Endothelial cell of umbilical vein (primary cell): Measurements from ENCODE around the gene NACA2.

Experiments
- EZH2 ChIP-seq: IDR thresholded peaks from 2 replicates; pipeline ENCODE4 v1.6.1; 2012; ENCODE audit warnings: borderline replicate concordance, low read depth, mild to moderate bottlenecking, moderate library complexity, low read length, inconsistent platforms; ENCODE audit not compliant: severe bottlenecking
- MAX ChIP-seq: IDR thresholded peaks from 2 replicates; pipeline ENCODE4 v1.6.1; 2011; ENCODE audit not compliant: insufficient read depth, insufficient read length
- POLR2A ChIP-seq: IDR thresholded peaks from 2 replicates; pipeline ENCODE4 v1.6.1; 2012; ENCODE audit warnings: low read depth, mild to moderate bottlenecking, control low read depth, low read length
- TF ChIP-seq, protein P1 (sequence below), 2 donors: IDR thresholded peaks; 1 replicate in 1 of 2; 2 replicates in 1 of 2; pipeline ENCODE4 v1.5.1; 2011; ENCODE audit warnings: low read length in 2 of 2, mild to moderate bottlenecking in 2 of 2, moderate library complexity in 2 of 2, control low read depth in 1 of 2, inconsistent platforms in 1 of 2, low read depth in 1 of 2; ENCODE audit not compliant: insufficient read depth in 1 of 2; ENCODE audit errors: extremely low read depth in 1 of 2

DNA sequence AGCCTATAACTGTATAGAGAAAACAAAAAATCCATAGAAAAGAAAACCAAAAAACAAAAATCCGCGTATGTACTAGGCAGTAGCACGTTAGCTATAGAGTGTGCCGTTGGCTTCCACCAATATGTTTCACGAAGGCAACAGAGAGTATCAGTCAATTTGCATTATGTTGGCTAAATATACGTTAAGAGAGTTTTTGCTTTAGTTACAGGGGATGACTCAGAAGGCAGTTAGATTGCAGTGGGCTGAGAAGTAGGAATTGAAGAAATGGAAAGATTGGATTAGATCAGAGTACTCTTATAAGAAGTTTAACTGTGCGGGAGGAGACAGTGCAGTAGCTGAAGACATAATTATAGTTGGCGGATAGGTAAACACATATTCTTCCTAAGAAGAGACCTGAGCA is 911 bp upstream of the NACA2 start:
- TF ChIP-seq, protein P1, sequence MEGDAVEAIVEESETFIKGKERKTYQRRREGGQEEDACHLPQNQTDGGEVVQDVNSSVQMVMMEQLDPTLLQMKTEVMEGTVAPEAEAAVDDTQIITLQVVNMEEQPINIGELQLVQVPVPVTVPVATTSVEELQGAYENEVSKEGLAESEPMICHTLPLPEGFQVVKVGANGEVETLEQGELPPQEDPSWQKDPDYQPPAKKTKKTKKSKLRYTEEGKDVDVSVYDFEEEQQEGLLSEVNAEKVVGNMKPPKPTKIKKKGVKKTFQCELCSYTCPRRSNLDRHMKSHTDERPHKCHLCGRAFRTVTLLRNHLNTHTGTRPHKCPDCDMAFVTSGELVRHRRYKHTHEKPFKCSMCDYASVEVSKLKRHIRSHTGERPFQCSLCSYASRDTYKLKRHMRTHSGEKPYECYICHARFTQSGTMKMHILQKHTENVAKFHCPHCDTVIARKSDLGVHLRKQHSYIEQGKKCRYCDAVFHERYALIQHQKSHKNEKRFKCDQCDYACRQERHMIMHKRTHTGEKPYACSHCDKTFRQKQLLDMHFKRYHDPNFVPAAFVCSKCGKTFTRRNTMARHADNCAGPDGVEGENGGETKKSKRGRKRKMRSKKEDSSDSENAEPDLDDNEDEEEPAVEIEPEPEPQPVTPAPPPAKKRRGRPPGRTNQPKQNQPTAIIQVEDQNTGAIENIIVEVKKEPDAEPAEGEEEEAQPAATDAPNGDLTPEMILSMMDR (IDR thresholded peaks at IDR 0.05; ENCODE audit: extremely low read depth in 1 of 2, insufficient read depth in 1 of 2, low read depth in 1 of 2, low read length in 2 of 2): no peak
- TF ChIP-seq EZH2 (no peak), MAX (no peak), POLR2A (no peak)
